Measurements from ENCODE around the gene HIPK2. TPM values are rescaled to one million over a fixed set of nuclear protein-coding genes. Genes with fewer than 3 reads are reported as not detected.

HIPK2 gene
- polyA plus RNA-seq, 1 donor = 12.6 TPM

DNA sequence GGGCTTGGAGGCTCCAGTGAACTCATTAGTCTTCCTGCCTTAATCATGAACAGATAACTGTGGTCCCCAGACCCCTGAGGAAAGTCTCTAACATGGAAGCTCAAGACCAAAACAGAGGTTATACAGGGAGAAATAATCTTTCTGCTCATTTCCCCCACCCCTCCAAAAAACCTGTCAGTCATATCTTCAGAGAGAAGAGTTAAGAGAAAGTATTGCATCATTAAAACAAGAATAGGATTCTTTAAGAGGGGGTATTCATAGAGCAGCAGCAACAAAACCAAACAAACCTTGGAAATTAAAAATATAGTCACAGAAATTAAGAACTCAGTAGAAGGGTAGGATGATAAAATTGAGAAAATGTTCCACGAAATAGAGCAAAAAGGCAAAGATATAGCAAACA is 246.7 kb downstream of the HIPK2 start:
- H3K27ac ChIP-seq (ENCODE audit: low read length) = no peak overlapping the region
- no peaks in the 10 kb centered on the region for H3K9me3 ChIP-seq (ENCODE audit: control insufficient read depth, low read depth, low read length)
- H3K4me3 ChIP-seq (ENCODE audit: low read length) = no peak overlapping the region
- DNase-seq = no peak
- H3K36me3 ChIP-seq (ENCODE audit: control insufficient read depth, insufficient read depth, low read length) = no peaks in the 10 kb centered on the region
- peaks cover 12% of the 10 kb centered on the region for H3K27me3 ChIP-seq (ENCODE audit: control insufficient read depth, insufficient read depth, low read length)
- no peaks in the 10 kb centered on the region for H3K4me1 ChIP-seq (ENCODE audit: control insufficient read depth, insufficient read depth, low read length)
- 90% methylated on average over 1 of the region's 1 CpG for WGBS (ENCODE audit: insufficient coverage, low lambda C conversion rate)

DNA sequence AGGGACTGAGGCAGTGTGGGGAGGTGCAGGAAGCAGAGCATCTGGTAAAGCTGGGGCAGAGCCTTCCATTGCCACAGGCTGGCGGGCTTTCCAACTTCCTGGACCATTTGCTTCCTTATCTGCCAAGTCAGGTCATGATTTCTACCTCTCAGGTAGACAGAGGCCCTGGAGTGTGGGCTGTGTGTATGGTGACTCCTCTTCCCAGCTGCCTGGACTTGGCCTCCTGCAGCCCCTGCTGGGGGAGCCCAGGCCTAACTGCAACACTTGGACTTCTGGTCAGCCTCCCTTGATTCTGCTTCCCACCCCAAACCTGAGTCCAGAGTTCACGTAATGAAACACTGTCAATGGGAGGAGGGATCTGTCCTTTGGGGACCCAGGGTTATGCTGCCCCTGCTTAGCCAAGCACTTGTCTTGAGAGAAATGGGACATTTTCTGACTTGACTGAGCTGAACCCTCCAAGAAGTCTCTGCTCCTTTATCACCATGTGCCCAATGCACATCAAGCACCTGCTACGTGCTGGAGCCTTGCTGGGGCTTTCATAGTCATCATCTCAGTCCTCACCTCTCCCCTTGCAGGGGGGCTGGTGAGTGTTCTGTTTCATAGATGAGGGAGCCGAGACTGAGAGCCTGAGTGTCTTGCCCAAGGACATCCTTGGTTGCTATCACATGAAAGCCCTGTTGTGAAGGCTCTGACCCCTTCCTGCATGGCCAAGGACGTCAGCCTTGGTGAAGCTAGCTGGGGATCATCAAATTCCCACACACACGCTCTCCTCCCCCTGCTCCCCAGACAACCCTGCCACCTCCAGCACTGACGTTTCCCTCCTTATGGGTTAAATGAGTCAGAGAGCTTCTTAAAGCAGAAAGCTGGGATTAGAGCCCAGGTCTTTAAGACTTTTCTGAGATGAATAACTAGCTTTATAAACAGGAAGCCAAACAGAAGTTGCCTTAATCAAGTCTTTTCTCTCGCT is 250.9 kb downstream of the HIPK2 start:
- H3K4me1 ChIP-seq (ENCODE audit: control insufficient read depth, insufficient read depth, low read length) = no peaks in the 10 kb centered on the region
- no peak for DNase-seq

DNA sequence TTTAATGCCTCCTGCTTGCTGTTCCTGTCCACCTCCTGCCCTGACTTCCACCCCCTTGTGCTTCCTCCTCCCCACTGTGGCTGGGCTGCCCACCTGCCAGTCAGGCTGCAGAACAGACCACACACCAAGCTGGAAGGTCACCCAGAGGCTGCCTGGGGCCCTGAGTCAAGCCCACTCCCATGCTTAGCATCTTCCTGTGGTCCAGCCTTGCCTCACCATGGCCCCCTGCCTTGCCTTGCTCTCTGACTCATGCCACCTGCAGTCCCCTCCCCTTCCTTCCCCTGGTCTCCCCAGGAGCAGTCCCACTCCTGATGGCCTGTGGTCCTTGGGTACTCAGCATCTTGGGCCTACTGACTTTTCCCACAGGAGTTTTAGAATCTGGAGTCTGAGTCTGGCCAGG is 252.0 kb downstream of the HIPK2 start:
- Histone ChIP-seq H3K36me3 (ENCODE audit: control insufficient read depth, insufficient read depth, low read length) (no peaks in the 10 kb centered on the region), H3K9me3 (ENCODE audit: control insufficient read depth, low read depth, low read length) (no peaks in the 10 kb centered on the region), H3K27ac (ENCODE audit: low read length) (no peak overlapping the region), H3K27me3 (ENCODE audit: control insufficient read depth, insufficient read depth, low read length) (peaks cover 53% of the 10 kb centered on the region), H3K4me1 (ENCODE audit: control insufficient read depth, insufficient read depth, low read length) (no peaks in the 10 kb centered on the region), H3K4me3 (ENCODE audit: low read length) (no peak overlapping the region)
- DNase-seq = no peak

More for the DNA sequence above, 250.9 kb downstream of the HIPK2 start:
- Histone ChIP-seq H3K27me3 (ENCODE audit: control insufficient read depth, insufficient read depth, low read length) (peaks cover 44% of the 10 kb centered on the region), H3K36me3 (ENCODE audit: control insufficient read depth, insufficient read depth, low read length) (no peaks in the 10 kb centered on the region), H3K4me3 (ENCODE audit: low read length) (no peak overlapping the region), H3K9me3 (ENCODE audit: control insufficient read depth, low read depth, low read length) (no peaks in the 10 kb centered on the region), H3K27ac (ENCODE audit: low read length) (no peak overlapping the region)
- WGBS (ENCODE audit: insufficient coverage, low lambda C conversion rate) = 100% methylated on average over 1 of the region's 8 CpGs

DNA sequence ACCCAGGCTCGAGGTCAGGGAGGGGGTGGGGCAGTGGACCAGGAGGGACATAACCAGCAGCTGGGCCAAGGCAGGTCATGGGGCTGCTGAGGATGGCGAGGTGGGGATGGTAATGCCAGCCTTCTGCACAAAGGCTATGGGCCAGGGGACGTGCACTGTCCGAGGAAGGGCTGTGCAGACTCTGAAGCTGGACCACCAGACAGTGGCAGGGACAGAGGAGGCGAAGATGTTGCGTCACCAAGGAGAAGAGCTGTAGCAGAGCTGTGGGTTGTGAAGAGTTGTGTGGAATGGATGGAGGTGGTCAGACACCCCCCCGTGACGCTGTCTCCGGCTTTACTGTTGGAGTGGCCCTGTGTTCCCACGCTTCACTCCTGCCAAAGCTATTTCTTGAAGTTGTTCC is 252.6 kb downstream of the HIPK2 start:
- H3K9me3 ChIP-seq (ENCODE audit: control insufficient read depth, low read depth, low read length) = no peaks in the 10 kb centered on the region
- no peak overlapping the region for H3K27ac ChIP-seq (ENCODE audit: low read length)
- no peak for DNase-seq
- H3K36me3 ChIP-seq (ENCODE audit: control insufficient read depth, insufficient read depth, low read length) = no peaks in the 10 kb centered on the region
- H3K4me1 ChIP-seq (ENCODE audit: control insufficient read depth, insufficient read depth, low read length) = no peaks in the 10 kb centered on the region
- H3K4me3 ChIP-seq (ENCODE audit: low read length) = no peak overlapping the region
- H3K27me3 ChIP-seq (ENCODE audit: control insufficient read depth, insufficient read depth, low read length) = peaks cover 53% of the 10 kb centered on the region
- no CpG with 5 or more reads among the region's 10 CpGs for WGBS (ENCODE audit: insufficient coverage, low lambda C conversion rate)

DNA sequence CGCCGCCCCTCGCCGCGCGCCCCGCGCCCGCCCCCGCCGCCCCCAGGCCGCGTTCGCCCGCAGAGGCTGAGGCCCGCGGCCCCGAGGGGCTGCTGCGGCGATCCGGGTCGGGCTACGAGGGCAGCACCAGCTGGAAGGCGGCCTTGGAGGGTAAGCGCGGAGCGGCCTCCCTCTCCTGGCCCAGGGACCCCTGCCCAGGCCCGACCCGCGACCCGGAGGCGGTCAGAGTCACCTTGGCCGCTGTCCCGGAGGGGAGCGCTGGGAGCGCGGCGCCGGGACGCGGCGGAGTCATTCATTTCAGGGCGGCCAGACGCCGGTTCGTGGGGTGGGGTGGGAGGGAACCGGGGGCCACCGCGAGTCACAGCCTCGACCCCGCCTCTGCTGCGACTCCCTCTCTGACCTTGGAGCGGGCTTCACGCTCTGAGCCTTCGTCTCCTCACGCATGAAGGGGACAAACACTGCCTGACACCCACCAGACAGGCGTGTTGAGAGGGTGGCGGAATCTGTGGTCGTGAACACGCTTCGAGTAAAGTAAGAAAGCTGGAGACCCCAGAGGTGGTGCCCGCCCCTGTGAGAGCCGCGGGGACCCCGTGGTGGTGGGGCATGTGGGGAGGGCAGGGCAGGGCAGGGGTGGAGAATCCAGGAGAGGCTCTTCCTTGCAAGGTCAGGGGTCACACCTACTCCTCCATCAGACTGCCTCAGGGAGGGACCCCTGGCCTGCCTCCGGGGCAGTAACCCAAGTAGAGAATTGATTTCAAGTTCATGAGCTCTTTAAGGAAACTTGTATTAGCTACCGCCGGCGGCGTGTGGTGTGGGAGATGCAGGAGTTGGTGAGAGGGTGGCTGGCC is 253.6 kb downstream of the HIPK2 start:
- no peak for DNase-seq
- Histone ChIP-seq H3K4me1 (ENCODE audit: control insufficient read depth, insufficient read depth, low read length) (no peaks in the 10 kb centered on the region), H3K27me3 (ENCODE audit: control insufficient read depth, insufficient read depth, low read length) (peaks cover 53% of the 10 kb centered on the region), H3K36me3 (ENCODE audit: control insufficient read depth, insufficient read depth, low read length) (no peaks in the 10 kb centered on the region), H3K27ac (ENCODE audit: low read length) (no peak overlapping the region), H3K9me3 (ENCODE audit: control insufficient read depth, low read depth, low read length) (no peaks in the 10 kb centered on the region), H3K4me3 (ENCODE audit: low read length) (no peak overlapping the region)
- no CpG with 5 or more reads among the region's 70 CpGs for WGBS (ENCODE audit: insufficient coverage, low lambda C conversion rate)

DNA sequence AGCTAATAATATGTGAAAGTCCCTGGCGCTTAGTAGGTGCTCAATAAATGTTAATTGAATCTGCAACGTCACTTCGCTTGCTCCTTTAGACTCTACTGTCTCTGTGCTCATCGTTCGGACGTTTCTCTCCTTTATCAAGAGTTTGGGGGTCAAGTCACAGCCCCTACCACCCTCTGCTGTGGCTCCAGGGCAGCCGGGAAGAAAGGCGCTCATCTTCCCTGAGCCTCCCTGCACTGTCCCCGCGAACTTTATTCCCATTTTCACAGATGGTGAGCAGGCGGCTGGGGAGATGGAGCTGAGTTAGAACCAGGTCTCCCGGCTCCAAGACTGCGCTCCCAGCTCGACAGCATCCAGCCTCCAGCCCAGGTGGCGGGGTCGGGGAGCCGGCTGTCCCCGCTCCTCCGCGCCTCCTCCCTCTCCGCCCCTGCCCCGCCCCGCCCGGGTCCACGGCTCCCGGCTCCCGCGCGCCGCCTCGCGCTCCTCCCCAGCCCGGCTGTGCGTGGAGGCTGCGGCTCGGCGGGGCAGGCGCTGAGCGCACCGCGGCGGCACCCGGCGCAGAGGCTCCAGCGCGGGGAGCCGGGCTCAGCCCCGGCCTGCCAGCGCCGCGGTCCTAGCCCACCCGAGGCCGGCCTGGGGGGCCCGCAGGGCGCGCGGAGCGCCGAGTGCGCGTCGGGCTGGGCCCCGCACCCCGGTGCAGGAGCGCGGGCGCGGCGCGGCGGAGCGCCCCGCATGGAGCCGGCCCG is 254.4 kb downstream of the HIPK2 start, which contains the start of gene CLEC2L:
Gene CLEC2L (plus strand): TSS at position 487 of the 743 bp plus-strand sequence. CDS start 243 bp downstream, at position 730.
- H3K36me3 ChIP-seq (ENCODE audit: control insufficient read depth, insufficient read depth, low read length) = no peaks in the 10 kb centered on the region
- no peaks in the 10 kb centered on the region for H3K4me1 ChIP-seq (ENCODE audit: control insufficient read depth, insufficient read depth, low read length)
- no peak within 1 kb of the TSS for H3K27ac ChIP-seq (ENCODE audit: low read length)
- no peaks in the 10 kb centered on the region for H3K9me3 ChIP-seq (ENCODE audit: control insufficient read depth, low read depth, low read length)
- H3K27me3 ChIP-seq (ENCODE audit: control insufficient read depth, insufficient read depth, low read length) = peaks cover 54% of the 10 kb centered on the region
- no peak for DNase-seq
- no peak within 1 kb of the TSS for H3K4me3 ChIP-seq (ENCODE audit: low read length)
- no CpG with 5 or more reads among the region's 75 CpGs for WGBS (ENCODE audit: insufficient coverage, low lambda C conversion rate)

DNA sequence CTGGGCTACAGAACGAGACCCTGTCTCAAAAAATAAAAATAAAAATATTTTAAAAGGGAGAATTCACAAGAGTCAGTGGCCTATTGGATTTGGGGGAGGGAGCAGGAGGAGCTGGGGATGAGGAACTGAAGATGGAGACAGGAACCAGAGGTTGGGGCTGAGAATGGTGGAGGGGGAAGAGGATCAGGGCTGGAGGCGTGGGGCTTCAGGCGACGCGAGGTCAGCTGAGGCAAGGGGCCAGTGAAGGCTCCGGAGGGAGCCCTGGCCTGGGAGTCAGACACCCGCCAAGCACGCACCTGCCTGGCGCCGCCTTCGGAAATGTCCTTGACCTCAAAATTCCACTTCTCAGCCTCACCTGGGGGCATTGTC is 255.0 kb downstream of the HIPK2 start:
- WGBS (ENCODE audit: insufficient coverage, low lambda C conversion rate) = no CpG with 5 or more reads among the region's 11 CpGs
- no peak overlapping the region for H3K27ac ChIP-seq (ENCODE audit: low read length)
- no peaks in the 10 kb centered on the region for H3K4me1 ChIP-seq (ENCODE audit: control insufficient read depth, insufficient read depth, low read length)
- H3K9me3 ChIP-seq (ENCODE audit: control insufficient read depth, low read depth, low read length) = no peaks in the 10 kb centered on the region
- H3K27me3 ChIP-seq (ENCODE audit: control insufficient read depth, insufficient read depth, low read length) = peaks cover 60% of the 10 kb centered on the region
- H3K4me3 ChIP-seq (ENCODE audit: low read length) = no peak overlapping the region
- H3K36me3 ChIP-seq (ENCODE audit: control insufficient read depth, insufficient read depth, low read length) = no peaks in the 10 kb centered on the region
- no peak for DNase-seq

DNA sequence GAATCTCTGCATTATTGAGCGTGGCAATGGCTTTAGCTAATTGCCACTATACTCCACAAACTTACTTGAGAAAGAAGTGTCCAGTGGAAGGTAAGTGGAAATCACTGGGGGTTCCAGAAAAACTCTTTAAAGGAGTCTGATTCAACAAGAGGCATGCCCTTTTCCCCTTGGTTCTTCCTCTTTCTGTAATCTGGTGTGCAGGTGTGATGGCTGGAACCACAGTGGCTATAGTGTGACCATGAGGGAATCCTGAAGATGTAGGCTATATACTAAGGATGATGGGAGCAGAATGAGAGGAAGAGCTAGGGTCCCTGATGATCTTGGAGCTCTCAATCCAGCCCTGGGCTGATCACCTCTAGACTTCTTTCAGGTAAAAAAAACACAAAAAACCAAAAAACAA is 256.4 kb downstream of the HIPK2 start:
- WGBS (ENCODE audit: insufficient coverage, low lambda C conversion rate) = no CpG with 5 or more reads among the region's 1 CpG
- Histone ChIP-seq H3K36me3 (ENCODE audit: control insufficient read depth, insufficient read depth, low read length) (no peaks in the 10 kb centered on the region), H3K9me3 (ENCODE audit: control insufficient read depth, low read depth, low read length) (no peaks in the 10 kb centered on the region), H3K4me3 (ENCODE audit: low read length) (no peak overlapping the region), H3K27ac (ENCODE audit: low read length) (no peak overlapping the region), H3K4me1 (ENCODE audit: control insufficient read depth, insufficient read depth, low read length) (no peaks in the 10 kb centered on the region), H3K27me3 (ENCODE audit: control insufficient read depth, insufficient read depth, low read length) (peaks cover 53% of the 10 kb centered on the region)
- no peak for DNase-seq

DNA sequence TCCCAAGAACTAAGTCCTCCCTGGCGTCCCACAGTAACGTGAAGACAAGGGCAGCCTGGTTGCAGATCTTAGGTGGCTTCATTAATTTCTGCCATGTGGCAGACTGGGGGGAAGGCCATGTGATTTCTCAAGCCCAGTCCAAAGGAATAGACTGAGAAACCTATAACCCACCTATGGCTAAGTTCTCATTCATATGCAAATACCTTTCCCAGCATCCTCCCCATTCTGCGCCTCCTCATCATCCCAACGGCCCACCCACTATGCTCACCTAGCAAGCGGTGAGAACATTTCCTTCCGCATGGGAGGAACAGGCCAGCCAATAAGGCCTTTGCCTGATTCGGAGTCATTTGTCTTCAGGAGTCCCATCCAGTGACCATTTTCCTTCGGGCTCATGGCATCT is 262.5 kb downstream of the HIPK2 start:
- Histone ChIP-seq H3K4me1 (ENCODE audit: control insufficient read depth, insufficient read depth, low read length) (no peaks in the 10 kb centered on the region), H3K27me3 (ENCODE audit: control insufficient read depth, insufficient read depth, low read length) (peaks cover 7% of the 10 kb centered on the region), H3K9me3 (ENCODE audit: control insufficient read depth, low read depth, low read length) (no peaks in the 10 kb centered on the region), H3K4me3 (ENCODE audit: low read length) (no peak overlapping the region), H3K36me3 (ENCODE audit: control insufficient read depth, insufficient read depth, low read length) (no peaks in the 10 kb centered on the region), H3K27ac (ENCODE audit: low read length) (no peak overlapping the region)
- no CpG with 5 or more reads among the region's 8 CpGs for WGBS (ENCODE audit: insufficient coverage, low lambda C conversion rate)
- DNase-seq = no peak

All from large intestine (tissue), 3 donors.